Endothelial cell (in vitro differentiated cells): ENCODE measurements around the gene GABRG3. TPM values are rescaled to one million over a fixed set of nuclear protein-coding genes. Genes with fewer than 3 reads are reported as not detected.
A peak's percentile ranks its signal among the peaks of the same experiment; 100 is the strongest.

ENCODE experiments used
- DNase-seq: peaks from one replicate; pipeline ENCODE4 v3.0.0; 2021; ENCODE audit warnings: low spot score
- H3K27ac Mint-ChIP-seq: one replicate; pipeline ENCODE4 v1.8.0; 2021; ENCODE audit warnings: mixed read lengths, inconsistent platforms; ENCODE audit not compliant: unreplicated experiment
- H3K27me3 Mint-ChIP-seq: one replicate; pipeline ENCODE4 v1.8.0; 2021; ENCODE audit warnings: mild to moderate bottlenecking, moderate library complexity, mixed read lengths, inconsistent platforms; ENCODE audit not compliant: unreplicated experiment
- H3K36me3 Mint-ChIP-seq: one replicate; pipeline ENCODE4 v1.8.0; 2021; ENCODE audit warnings: mild to moderate bottlenecking, low read depth, mixed read lengths, inconsistent platforms; ENCODE audit not compliant: unreplicated experiment
- H3K4me1 Mint-ChIP-seq: one replicate; pipeline ENCODE4 v1.8.0; 2021; ENCODE audit warnings: mild to moderate bottlenecking, mixed read lengths, inconsistent platforms; ENCODE audit not compliant: unreplicated experiment
- H3K4me3 Mint-ChIP-seq: one replicate; pipeline ENCODE4 v1.8.0; 2021; ENCODE audit warnings: mild to moderate bottlenecking, mixed read lengths, inconsistent platforms; ENCODE audit not compliant: unreplicated experiment
- H3K9me3 Mint-ChIP-seq: one replicate; pipeline ENCODE4 v1.8.0; 2021; ENCODE audit warnings: mixed read lengths, inconsistent platforms; ENCODE audit not compliant: unreplicated experiment
- CTCF ChIP-seq: fragments of 200-600 bp; sonication (generic); IDR thresholded peaks from one replicate; pipeline ENCODE4 v1.5.0; 2021; ENCODE audit warnings: antibody characterized with exemption; ENCODE audit not compliant: unreplicated experiment
- total RNA-seq: library from RNA; stranded (reverse); fragmentation: NEBNext Ultra II Directional; extraction: Animal tissue kit (Norgen Biotek cat#: 25700); gene quantifications from one replicate; pipeline ENCODE4 v1.2.1, GENCODE V29; 2021; ENCODE audit not compliant: unreplicated experiment

The GABRG3 gene
- total RNA-seq, 1 donor from 2014 or later: 0.21 TPM

- Mint-ChIP-seq H3K4me3 (no peak overlapping the region), H3K36me3 (no peaks in the 10 kb centered on the region), H3K9me3 (no peaks in the 10 kb centered on the region), H3K4me1 (no peaks in the 10 kb centered on the region), H3K27ac (no peak overlapping the region), H3K27me3 (no peaks in the 10 kb centered on the region)
- no peak for TF ChIP-seq CTCF
- no peak for DNase-seq
Measured at GRCh38 chr15:27512281-27513001, 541.5 kb downstream of the GABRG3 start.

GRCh38 chr15:27514526-27514925, 543.5 kb downstream of the GABRG3 start:
- H3K9me3 Mint-ChIP-seq: no peaks in the 10 kb centered on the region
- H3K27ac Mint-ChIP-seq: no peak overlapping the region

GRCh38 chr15:27527490-27528067, 556.6 kb downstream of the GABRG3 start:
- no peaks in the 10 kb centered on the region for H3K9me3 Mint-ChIP-seq
- H3K4me3 Mint-ChIP-seq: no peak overlapping the region
- peaks cover 3% of the 10 kb centered on the region for H3K27me3 Mint-ChIP-seq
- no peak for DNase-seq
- H3K27ac Mint-ChIP-seq: no peak overlapping the region
- TF ChIP-seq CTCF: peak; percentile 54
- H3K36me3 Mint-ChIP-seq: no peaks in the 10 kb centered on the region
- H3K4me1 Mint-ChIP-seq: no peaks in the 10 kb centered on the region

More at GRCh38 chr15:27514526-27514925, 543.5 kb downstream of the GABRG3 start:
- H3K36me3 Mint-ChIP-seq: no peaks in the 10 kb centered on the region
- no peak for TF ChIP-seq CTCF
- H3K4me1 Mint-ChIP-seq: no peaks in the 10 kb centered on the region
- no peak overlapping the region for H3K4me3 Mint-ChIP-seq
- H3K27me3 Mint-ChIP-seq: no peaks in the 10 kb centered on the region
- DNase-seq: no peak

GRCh38 chr15:27529399-27529798, 558.4 kb downstream of the GABRG3 start:
- no peak overlapping the region for H3K4me3 Mint-ChIP-seq
- H3K27me3 Mint-ChIP-seq: peaks cover 3% of the 10 kb centered on the region
- H3K36me3 Mint-ChIP-seq: no peaks in the 10 kb centered on the region
- no peaks in the 10 kb centered on the region for H3K4me1 Mint-ChIP-seq
- no peak overlapping the region for H3K27ac Mint-ChIP-seq
- no peak for TF ChIP-seq CTCF
- H3K9me3 Mint-ChIP-seq: no peaks in the 10 kb centered on the region
- no peak for DNase-seq

- H3K4me1 Mint-ChIP-seq: no peaks in the 10 kb centered on the region
- no peak overlapping the region for H3K4me3 Mint-ChIP-seq
- TF ChIP-seq CTCF: no peak
- DNase-seq: no peak
- no peak overlapping the region for H3K27ac Mint-ChIP-seq
- no peaks in the 10 kb centered on the region for H3K36me3 Mint-ChIP-seq
- H3K9me3 Mint-ChIP-seq: no peaks in the 10 kb centered on the region
- H3K27me3 Mint-ChIP-seq: peaks cover 3% of the 10 kb centered on the region
Measured at GRCh38 chr15:27530994-27531393, 560.0 kb downstream of the GABRG3 start.
